Measurements from ENCODE around the gene VEGFA.
"Not testable (repeated sequence)": the region's sequence is repeated elsewhere in the genome, so short reads cannot be mapped to it uniquely, and the experiment has no call there.

VEGFA gene

DNA sequence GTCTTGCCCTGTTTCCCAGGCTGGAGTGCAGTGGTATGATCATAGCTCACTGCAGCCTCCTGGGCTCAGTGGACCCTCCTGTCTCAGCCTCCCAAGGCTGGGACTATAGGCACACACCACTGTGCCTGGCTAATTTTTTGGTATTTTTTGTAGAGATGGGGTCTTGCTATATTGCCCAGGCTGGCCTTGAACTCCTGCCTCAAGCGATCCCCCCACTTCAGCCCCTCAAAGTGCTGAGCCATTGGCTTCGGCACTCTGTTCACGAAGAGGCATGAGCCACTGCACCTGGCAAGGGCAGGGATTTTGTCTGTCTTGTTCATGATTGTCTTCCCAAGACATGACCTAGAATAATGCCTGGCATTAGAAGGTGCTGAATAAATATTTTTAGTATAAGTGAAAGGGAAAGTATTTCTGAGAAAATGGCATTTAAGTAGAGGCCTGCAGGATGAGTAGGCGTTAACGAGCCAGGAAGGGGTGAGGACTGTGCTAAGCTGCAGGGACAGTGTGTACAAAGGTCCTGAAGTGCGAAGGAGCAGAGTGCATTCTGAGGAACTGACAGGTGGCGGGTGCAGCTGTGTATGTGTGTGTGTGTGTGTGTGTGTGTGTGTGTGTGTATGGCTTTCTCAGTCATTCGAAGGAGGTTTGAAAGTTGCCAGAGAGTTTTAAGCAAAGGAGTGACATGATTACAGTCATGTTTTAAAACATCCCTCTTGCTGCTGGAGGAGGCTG is 43.0 kb downstream of the VEGFA start:
- peak overlapping the region; percentile 30 for H3K27ac ChIP-seq (ENCODE audit: low read length)
- no peak overlapping the region for H3K4me3 ChIP-seq (ENCODE audit: low read depth in 1 of 2, low read length in 2 of 2)
- H3K4me1 ChIP-seq (ENCODE audit: control insufficient read depth in 1 of 2, insufficient read depth in 2 of 2, low read length in 2 of 2) = peaks cover 0 to 4% of the 10 kb centered on the region in 2 donors
- no peaks in the 10 kb centered on the region for H3K27me3 ChIP-seq (ENCODE audit: low read depth, low read length)
- no peaks in the 10 kb centered on the region for H3K36me3 ChIP-seq (ENCODE audit: control insufficient read depth in 1 of 2, insufficient read depth in 2 of 2, low read length in 2 of 2)
- H3K9me3 ChIP-seq (ENCODE audit: control insufficient read depth in 1 of 2, low read length in 2 of 2) = no peaks in the 10 kb centered on the region

DNA sequence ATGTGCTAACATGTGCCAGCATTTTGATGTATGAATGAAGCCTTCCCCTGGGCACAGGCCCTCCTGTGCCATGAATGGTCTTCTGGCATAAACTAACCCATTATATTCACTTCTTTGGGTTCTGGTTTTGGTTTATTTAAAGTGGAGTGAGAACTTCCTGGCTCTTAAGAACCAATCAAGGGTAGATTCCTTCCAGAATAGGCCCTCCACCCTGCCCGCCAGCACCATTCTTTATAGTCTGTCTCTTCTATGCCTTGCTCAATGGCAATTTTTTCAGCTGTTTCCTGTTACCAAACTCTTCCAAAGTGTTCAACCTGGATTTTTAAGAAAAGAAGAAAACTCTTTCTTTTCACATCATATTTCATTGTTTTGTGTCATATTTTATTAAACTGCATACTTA is 44.1 kb downstream of the VEGFA start:
- Histone ChIP-seq H3K27me3 (ENCODE audit: low read depth, low read length) (no peaks in the 10 kb centered on the region), H3K27ac (ENCODE audit: low read length) (peak overlapping the region; percentile 30), H3K9me3 (ENCODE audit: control insufficient read depth in 1 of 2, low read length in 2 of 2) (no peaks in the 10 kb centered on the region), H3K4me1 (ENCODE audit: control insufficient read depth in 1 of 2, insufficient read depth in 2 of 2, low read length in 2 of 2) (peaks cover 0 to 4% of the 10 kb centered on the region in 2 donors), H3K4me3 (ENCODE audit: low read depth in 1 of 2, low read length in 2 of 2) (no peak overlapping the region), H3K36me3 (ENCODE audit: control insufficient read depth in 1 of 2, insufficient read depth in 2 of 2, low read length in 2 of 2) (no peaks in the 10 kb centered on the region)

DNA sequence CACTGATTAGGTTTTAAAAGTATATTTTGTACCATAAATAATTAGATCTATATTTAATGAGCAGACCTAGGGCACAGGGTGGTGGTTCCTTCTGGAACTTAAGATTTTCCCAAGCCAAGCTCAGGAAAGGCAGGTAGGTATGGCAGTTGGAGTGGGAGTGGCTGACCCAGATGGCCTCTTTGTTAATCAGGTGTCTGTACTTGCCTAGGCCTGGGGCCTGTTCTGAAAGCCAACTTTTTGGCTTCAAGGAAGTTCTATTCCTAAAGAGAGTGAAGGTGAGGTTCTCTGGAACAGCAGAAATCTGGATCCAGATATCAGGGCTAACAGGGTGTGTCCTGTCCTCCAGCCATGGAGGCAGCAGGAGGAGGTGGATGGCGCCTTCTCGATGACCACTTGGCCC is 44.9 kb downstream of the VEGFA start:
- H3K4me1 ChIP-seq (ENCODE audit: control insufficient read depth in 1 of 2, insufficient read depth in 2 of 2, low read length in 2 of 2) = peaks cover 0 to 8% of the 10 kb centered on the region in 2 donors

GRCh38 chr6:43817192-43817591 is 47.2 kb downstream of the VEGFA start:
- Histone ChIP-seq H3K9me3 (ENCODE audit: control insufficient read depth in 1 of 2, low read length in 2 of 2) (no peaks in the 10 kb centered on the region), H3K27ac (ENCODE audit: low read length) (no peak overlapping the region), H3K27me3 (ENCODE audit: low read depth, low read length) (no peaks in the 10 kb centered on the region), H3K36me3 (ENCODE audit: control insufficient read depth in 1 of 2, insufficient read depth in 2 of 2, low read length in 2 of 2) (no peaks in the 10 kb centered on the region), H3K4me3 (ENCODE audit: low read depth in 1 of 2, low read length in 2 of 2) (no peak overlapping the region), H3K4me1 (ENCODE audit: control insufficient read depth in 1 of 2, insufficient read depth in 2 of 2, low read length in 2 of 2) (peaks cover 0 to 8% of the 10 kb centered on the region in 2 donors)

More for the DNA sequence above, 44.9 kb downstream of the VEGFA start:
- no peaks in the 10 kb centered on the region for H3K9me3 ChIP-seq (ENCODE audit: control insufficient read depth in 1 of 2, low read length in 2 of 2)
- no peak overlapping the region for H3K4me3 ChIP-seq (ENCODE audit: low read depth in 1 of 2, low read length in 2 of 2)
- H3K36me3 ChIP-seq (ENCODE audit: control insufficient read depth in 1 of 2, insufficient read depth in 2 of 2, low read length in 2 of 2) = no peaks in the 10 kb centered on the region
- peak overlapping the region; percentile 52 for H3K27ac ChIP-seq (ENCODE audit: low read length)
- H3K27me3 ChIP-seq (ENCODE audit: low read depth, low read length) = no peaks in the 10 kb centered on the region

DNA sequence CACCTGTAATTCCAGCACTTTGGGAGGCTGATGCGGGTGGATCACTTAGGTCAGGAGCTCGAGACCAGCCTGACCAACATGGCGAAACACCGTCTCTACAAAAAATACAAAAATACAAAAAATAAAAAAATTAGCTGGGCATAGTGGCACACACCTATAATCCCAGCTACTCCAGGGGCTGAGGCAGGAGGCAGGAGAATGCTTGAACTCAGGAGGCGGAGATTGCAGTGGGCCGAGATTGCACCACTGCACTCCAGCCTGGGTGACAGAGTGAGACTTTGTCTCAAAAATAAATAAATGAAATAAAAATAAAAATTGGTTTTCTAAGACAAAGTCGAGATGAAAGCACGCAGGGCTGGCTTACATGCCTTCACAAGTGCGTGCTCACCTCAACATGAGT is 49.0 kb downstream of the VEGFA start:
- H3K27me3 ChIP-seq (ENCODE audit: low read depth, low read length); H3K9me3 ChIP-seq (ENCODE audit: control insufficient read depth in 1 of 2, low read length in 2 of 2); H3K4me1 ChIP-seq (ENCODE audit: control insufficient read depth in 1 of 2, insufficient read depth in 2 of 2, low read length in 2 of 2); H3K27ac ChIP-seq (ENCODE audit: low read length); H3K4me3 ChIP-seq (ENCODE audit: low read depth in 1 of 2, low read length in 2 of 2); H3K36me3 ChIP-seq (ENCODE audit: control insufficient read depth in 1 of 2, insufficient read depth in 2 of 2, low read length in 2 of 2): not testable (repeated sequence)

- no peak overlapping the region for H3K27ac ChIP-seq (ENCODE audit: low read length)
- H3K27me3 ChIP-seq (ENCODE audit: low read depth, low read length) = no peaks in the 10 kb centered on the region
- H3K4me1 ChIP-seq (ENCODE audit: control insufficient read depth in 1 of 2, insufficient read depth in 2 of 2, low read length in 2 of 2) = peaks cover 0 to 10% of the 10 kb centered on the region in 2 donors
- no peaks in the 10 kb centered on the region for H3K36me3 ChIP-seq (ENCODE audit: control insufficient read depth in 1 of 2, insufficient read depth in 2 of 2, low read length in 2 of 2)
- no peak overlapping the region for H3K4me3 ChIP-seq (ENCODE audit: low read depth in 1 of 2, low read length in 2 of 2)
- H3K9me3 ChIP-seq (ENCODE audit: control insufficient read depth in 1 of 2, low read length in 2 of 2) = no peaks in the 10 kb centered on the region
These were observed 49.9 kb downstream of the VEGFA start for GRCh38 chr6:43819958-43820357.

GRCh38 chr6:43820486-43820885 is 50.5 kb downstream of the VEGFA start:
- Histone ChIP-seq H3K27ac (ENCODE audit: low read length) (no peak overlapping the region), H3K36me3 (ENCODE audit: control insufficient read depth in 1 of 2, insufficient read depth in 2 of 2, low read length in 2 of 2) (no peaks in the 10 kb centered on the region), H3K27me3 (ENCODE audit: low read depth, low read length) (no peaks in the 10 kb centered on the region), H3K4me1 (ENCODE audit: control insufficient read depth in 1 of 2, insufficient read depth in 2 of 2, low read length in 2 of 2) (peaks cover 0 to 10% of the 10 kb centered on the region in 2 donors), H3K9me3 (ENCODE audit: control insufficient read depth in 1 of 2, low read length in 2 of 2) (no peaks in the 10 kb centered on the region), H3K4me3 (ENCODE audit: low read depth in 1 of 2, low read length in 2 of 2) (no peak overlapping the region)

DNA sequence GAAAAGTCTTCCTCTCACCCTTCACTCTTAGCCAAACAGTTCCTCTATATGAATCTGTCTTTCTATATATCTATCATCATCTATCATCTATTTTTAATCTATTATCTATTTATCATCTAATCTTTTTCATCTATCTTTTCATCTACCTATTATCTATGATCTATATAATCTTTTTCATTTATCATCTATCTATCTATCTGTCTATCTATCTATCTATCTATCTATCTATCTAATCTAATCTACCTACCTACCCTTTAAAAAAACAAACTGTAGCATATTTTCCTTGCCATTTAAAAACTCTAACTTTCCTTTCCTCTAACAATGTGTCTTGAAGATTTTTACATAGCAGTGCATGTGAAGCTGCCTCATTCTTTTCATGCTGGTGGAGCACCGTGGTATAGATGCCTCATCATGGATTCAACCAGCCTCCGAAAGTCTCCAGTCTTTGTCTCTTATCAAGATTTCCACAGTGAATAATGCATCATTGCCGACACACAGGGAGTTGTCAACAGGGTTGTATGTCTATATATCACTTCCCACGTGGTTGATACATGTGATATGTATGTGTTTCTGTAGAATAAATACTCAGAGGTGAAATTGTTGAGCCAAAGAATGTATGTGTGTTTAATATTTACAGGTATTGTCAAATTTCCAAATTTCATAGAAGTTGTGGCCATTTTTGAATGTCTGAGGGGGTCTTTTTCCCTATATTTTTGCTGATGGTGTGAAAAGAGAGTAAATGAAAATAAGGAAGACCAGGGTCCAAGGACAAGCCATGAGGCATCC is 51.3 kb downstream of the VEGFA start:
- Histone ChIP-seq H3K36me3 (ENCODE audit: control insufficient read depth in 1 of 2, insufficient read depth in 2 of 2, low read length in 2 of 2) (no peaks in the 10 kb centered on the region), H3K27ac (ENCODE audit: low read length) (no peak overlapping the region), H3K27me3 (ENCODE audit: low read depth, low read length) (no peaks in the 10 kb centered on the region), H3K9me3 (ENCODE audit: control insufficient read depth in 1 of 2, low read length in 2 of 2) (no peaks in the 10 kb centered on the region), H3K4me1 (ENCODE audit: control insufficient read depth in 1 of 2, insufficient read depth in 2 of 2, low read length in 2 of 2) (peaks cover 0 to 10% of the 10 kb centered on the region in 2 donors), H3K4me3 (ENCODE audit: low read depth in 1 of 2, low read length in 2 of 2) (no peak overlapping the region)

DNA sequence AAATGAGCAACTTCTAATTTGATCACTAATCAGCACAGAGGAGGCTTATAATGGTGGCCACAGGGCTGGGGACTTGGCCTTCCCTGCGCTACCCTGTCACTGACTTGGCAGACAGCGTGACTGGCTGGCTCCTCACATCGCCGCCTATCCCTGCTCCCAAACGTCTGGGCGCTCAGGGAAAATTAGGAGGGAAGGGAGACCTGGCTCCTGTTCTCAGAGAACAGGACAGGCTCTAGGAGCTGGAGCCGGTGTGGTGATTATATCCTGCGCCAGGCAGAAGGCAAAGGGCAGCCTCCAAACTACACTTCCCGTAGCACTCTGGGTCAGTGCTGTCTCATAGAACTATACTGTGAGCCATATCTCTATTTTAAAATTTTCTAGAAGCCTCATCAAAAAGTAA is 53.4 kb downstream of the VEGFA start:
- H3K4me3 ChIP-seq (ENCODE audit: low read depth in 1 of 2, low read length in 2 of 2) = no peak overlapping the region
- no peaks in the 10 kb centered on the region for H3K27me3 ChIP-seq (ENCODE audit: low read depth, low read length)
- H3K9me3 ChIP-seq (ENCODE audit: control insufficient read depth in 1 of 2, low read length in 2 of 2) = no peaks in the 10 kb centered on the region
- H3K36me3 ChIP-seq (ENCODE audit: control insufficient read depth in 1 of 2, insufficient read depth in 2 of 2, low read length in 2 of 2) = no peaks in the 10 kb centered on the region
- no peak overlapping the region for H3K27ac ChIP-seq (ENCODE audit: low read length)
- H3K4me1 ChIP-seq (ENCODE audit: control insufficient read depth in 1 of 2, insufficient read depth in 2 of 2, low read length in 2 of 2) = peaks cover 0 to 10% of the 10 kb centered on the region in 2 donors

GRCh38 chr6:43823879-43824702 is 54.1 kb downstream of the VEGFA start:
- Histone ChIP-seq H3K27me3 (ENCODE audit: low read depth, low read length) (no peaks in the 10 kb centered on the region), H3K4me1 (ENCODE audit: control insufficient read depth in 1 of 2, insufficient read depth in 2 of 2, low read length in 2 of 2) (peaks cover 0 to 10% of the 10 kb centered on the region in 2 donors), H3K27ac (ENCODE audit: low read length) (peak overlapping the region; percentile 54), H3K9me3 (ENCODE audit: control insufficient read depth in 1 of 2, low read length in 2 of 2) (no peaks in the 10 kb centered on the region), H3K36me3 (ENCODE audit: control insufficient read depth in 1 of 2, insufficient read depth in 2 of 2, low read length in 2 of 2) (no peaks in the 10 kb centered on the region), H3K4me3 (ENCODE audit: low read depth in 1 of 2, low read length in 2 of 2) (peak overlapping the region in 1 of 2 donors; percentile 23)

GRCh38 chr6:43824703-43825064 is 54.7 kb downstream of the VEGFA start:
- no peaks in the 10 kb centered on the region for H3K36me3 ChIP-seq (ENCODE audit: control insufficient read depth in 1 of 2, insufficient read depth in 2 of 2, low read length in 2 of 2)
- H3K9me3 ChIP-seq (ENCODE audit: control insufficient read depth in 1 of 2, low read length in 2 of 2) = no peaks in the 10 kb centered on the region
- H3K4me1 ChIP-seq (ENCODE audit: control insufficient read depth in 1 of 2, insufficient read depth in 2 of 2, low read length in 2 of 2) = peaks cover 0 to 8% of the 10 kb centered on the region in 2 donors
- H3K27ac ChIP-seq (ENCODE audit: low read length) = peak overlapping the region; percentile 54
- H3K4me3 ChIP-seq (ENCODE audit: low read depth in 1 of 2, low read length in 2 of 2) = peak overlapping the region in 1 of 2 donors; percentile 23
- H3K27me3 ChIP-seq (ENCODE audit: low read depth, low read length) = no peaks in the 10 kb centered on the region

All from muscle layer of duodenum (tissue), 2 donors.